Upper lobe of left lung (tissue), 6 donors: ENCODE measurements around the gene SUPT6H. TPM values are rescaled to one million over a fixed set of nuclear protein-coding genes. Genes with fewer than 3 reads are reported as not detected.

ENCODE experiments used
- ATAC-seq, 2 donors: fragments of 200-7000 bp; cut with Tn5 transposase; one replicate each; pipeline ENCODE4 v1.9.1; 2022; ENCODE audit warnings: mild to moderate bottlenecking in 2 of 2, moderate library complexity in 2 of 2; ENCODE audit not compliant: low FRiP score in 2 of 2
- DNase-seq, 2 donors: peaks; one replicate each; pipeline ENCODE4 v3.0.0-alpha.2; 2019 to 2020
- H3K27ac ChIP-seq, 4 donors: fragments of 200-600 bp; sonication (generic); one replicate each; pipeline ENCODE4 v1.5.1; 2016 to 2019
- H3K27me3 ChIP-seq, 4 donors: fragments of 200-600 bp; sonication (generic); one replicate each; pipeline ENCODE4 v1.5.1; 2017 to 2019
- H3K36me3 ChIP-seq, 4 donors: fragments of 200-600 bp; sonication (generic); one replicate each; pipeline ENCODE4 v1.5.1; 2016 to 2019
- H3K4me1 ChIP-seq, 4 donors: fragments of 200-600 bp; sonication (generic); one replicate each; pipeline ENCODE4 v1.5.1; 2018 to 2019
- H3K4me3 ChIP-seq, 4 donors: fragments of 200-600 bp; sonication (generic); one replicate each; pipeline ENCODE4 v1.5.1; 2017 to 2019; ENCODE audit warnings: mild to moderate bottlenecking in 2 of 4, moderate library complexity in 1 of 4
- H3K9me3 ChIP-seq, 4 donors: fragments of 200-600 bp; sonication (generic); one replicate each; pipeline ENCODE4 v1.5.1; 2018 to 2019
- CTCF ChIP-seq, 6 experiments: fragments of 450-650 bp in 4 of 6; fragments of 200-600 bp in 2 of 6; sonication (generic) in 2 of 6; IDR thresholded peaks; one replicate each; pipeline ENCODE4 v1.5.1; 2016 to 2019; ENCODE audit warnings: antibody characterized with exemption in 6 of 6
- EP300 ChIP-seq, 4 donors: sonication (generic); formaldehyde crosslinking; IDR thresholded peaks; one replicate each; pipeline ENCODE4 v1.5.1; 2017; ENCODE audit warnings: antibody characterized with exemption in 4 of 4, control low read depth in 2 of 4
- POLR2A ChIP-seq, 4 donors: fragments of 450-650 bp; IDR thresholded peaks; one replicate each; pipeline ENCODE4 v1.5.1; 2016 to 2017; ENCODE audit warnings: antibody characterized with exemption in 4 of 4, mild to moderate bottlenecking in 2 of 4
- POLR2AphosphoS5 ChIP-seq, 2 donors: sonication (generic); formaldehyde crosslinking; IDR thresholded peaks; one replicate each; pipeline ENCODE4 v1.5.1; 2017; ENCODE audit warnings: antibody characterized with exemption in 2 of 2
- WGBS, 2 donors: methylation state at CpG; one replicate each; pipeline ENCODE4 v1.1.5; 2017 to 2018; 5-methylcytosine and 5-hydroxymethylcytosine counted together
- total RNA-seq, 6 donors: library from RNA; depleted of rRNA in 4 of 6; stranded (reverse); fragments of >200 nt in 4 of 6; gene quantifications; one replicate each; pipeline versions ENCODE4 v1.1.0 to v1.2.1, GENCODE V29; 2016 to 2021
- donor health status: DM: no; HTN: no; CAD: no; lungs with moderate emphysema.
- donor health status: DM: no; HTN: yes; CAD: no; lungs with severe emphysema.

The SUPT6H gene
- total RNA-seq, 6 donors from 2014 or later: 57.3 to 128 (median 71.5) TPM

- WGBS, 2 donors: 88% methylated on average over 16 of the region's 16 CpGs
These were observed 41.7 kb downstream of the SUPT6H start for GRCh38 chr17:28703552-28704218.

GRCh38 chr17:28704219-28704858 lies 42.3 kb downstream of the SUPT6H start:
- 91 to 97% methylated on average over 6 to 13 of the region's 14 CpGs for WGBS, 2 donors
- Histone ChIP-seq H3K4me1 (no peaks in the 10 kb centered on the region), H3K4me3 (no peak overlapping the region), H3K9me3 (no peaks in the 10 kb centered on the region), H3K36me3 (peaks cover 26 to 57% (median 45%) of the 10 kb centered on the region in 4 donors), H3K27ac (no peak overlapping the region), H3K27me3 (no peaks in the 10 kb centered on the region)
- ATAC-seq (no peak), DNase-seq (peak in 1 of 2 donors; percentile 71)
- TF ChIP-seq POLR2AphosphoS5 (IDR thresholded peaks at IDR 0.05) (no peak), EP300 (IDR thresholded peaks at IDR 0.05) (no peak), POLR2A (IDR thresholded peaks at IDR 0.05) (no peak), CTCF (IDR thresholded peaks at IDR 0.05) (no peak)

More at GRCh38 chr17:28703552-28704218, 41.7 kb downstream of the SUPT6H start:
- no peak overlapping the region for H3K27ac ChIP-seq
- no peaks in the 10 kb centered on the region for H3K9me3 ChIP-seq
- no peak for TF ChIP-seq POLR2AphosphoS5 (IDR thresholded peaks at IDR 0.05)
- no peak for TF ChIP-seq CTCF (IDR thresholded peaks at IDR 0.05)
- no peak for TF ChIP-seq POLR2A (IDR thresholded peaks at IDR 0.05)
- no peak for TF ChIP-seq EP300 (IDR thresholded peaks at IDR 0.05)
- no peaks in the 10 kb centered on the region for H3K4me1 ChIP-seq
- peaks cover 32 to 63% (median 52%) of the 10 kb centered on the region in 4 donors for H3K36me3 ChIP-seq
- ATAC-seq: no peak
- H3K27me3 ChIP-seq: no peaks in the 10 kb centered on the region
- H3K4me3 ChIP-seq: no peak overlapping the region
- DNase-seq: no peak

- TF ChIP-seq CTCF (IDR thresholded peaks at IDR 0.05): no peak
- no peak for TF ChIP-seq EP300 (IDR thresholded peaks at IDR 0.05)
- TF ChIP-seq POLR2A (IDR thresholded peaks at IDR 0.05): no peak
- TF ChIP-seq POLR2AphosphoS5 (IDR thresholded peaks at IDR 0.05): no peak
These were observed 43.2 kb downstream of the SUPT6H start for GRCh38 chr17:28705074-28705659.

GRCh38 chr17:28705728-28706334 lies 43.8 kb downstream of the SUPT6H start:
- no peak for ATAC-seq
- WGBS, 2 donors: 81 to 100% methylated on average over 1 to 10 of the region's 10 CpGs
- H3K9me3 ChIP-seq: no peaks in the 10 kb centered on the region
- no peak overlapping the region for H3K27ac ChIP-seq
- no peaks in the 10 kb centered on the region for H3K27me3 ChIP-seq
- DNase-seq: no peak
- no peak overlapping the region for H3K4me3 ChIP-seq
- H3K4me1 ChIP-seq: peaks cover 0 to 11% (median 6%) of the 10 kb centered on the region in 4 donors
- peaks cover 17 to 42% (median 30%) of the 10 kb centered on the region in 4 donors for H3K36me3 ChIP-seq
- TF ChIP-seq POLR2AphosphoS5 (IDR thresholded peaks at IDR 0.05): no peak
- TF ChIP-seq EP300 (IDR thresholded peaks at IDR 0.05): no peak
- TF ChIP-seq POLR2A (IDR thresholded peaks at IDR 0.05): no peak
- no peak for TF ChIP-seq CTCF (IDR thresholded peaks at IDR 0.05)

More at GRCh38 chr17:28705074-28705659, 43.2 kb downstream of the SUPT6H start:
- Histone ChIP-seq H3K36me3 (peaks cover 24 to 48% (median 37%) of the 10 kb centered on the region in 4 donors), H3K27ac (no peak overlapping the region), H3K4me1 (peaks cover 0 to 4% (median 3%) of the 10 kb centered on the region in 4 donors), H3K9me3 (no peaks in the 10 kb centered on the region), H3K27me3 (no peaks in the 10 kb centered on the region), H3K4me3 (no peak overlapping the region)
- WGBS, 2 donors: 81% methylated on average over 4 to 5 of the region's 5 CpGs
- DNase-seq (no peak), ATAC-seq (no peak)
